ENCODE results near the gene KNOP1.

KNOP1 gene, protein sequence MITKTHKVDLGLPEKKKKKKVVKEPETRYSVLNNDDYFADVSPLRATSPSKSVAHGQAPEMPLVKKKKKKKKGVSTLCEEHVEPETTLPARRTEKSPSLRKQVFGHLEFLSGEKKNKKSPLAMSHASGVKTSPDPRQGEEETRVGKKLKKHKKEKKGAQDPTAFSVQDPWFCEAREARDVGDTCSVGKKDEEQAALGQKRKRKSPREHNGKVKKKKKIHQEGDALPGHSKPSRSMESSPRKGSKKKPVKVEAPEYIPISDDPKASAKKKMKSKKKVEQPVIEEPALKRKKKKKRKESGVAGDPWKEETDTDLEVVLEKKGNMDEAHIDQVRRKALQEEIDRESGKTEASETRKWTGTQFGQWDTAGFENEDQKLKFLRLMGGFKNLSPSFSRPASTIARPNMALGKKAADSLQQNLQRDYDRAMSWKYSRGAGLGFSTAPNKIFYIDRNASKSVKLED

GRCh38 chr16:19717741-19718623 is at the start of gene KNOP1, which contains the start of gene IQCK:
TSS of gene KNOP1 (minus strand) at chr16:19718227. CDS start at chr16:19715035, 3,192 bp downstream.
TSS of gene IQCK (plus strand) at chr16:19718271. CDS start at chr16:19718307, 36 bp downstream.
- DNase-seq, result peak; percentile 43

GRCh38 chr16:19767497-19767896 is 49.5 kb upstream of the KNOP1 start:
- no peak for DNase-seq

DNA sequence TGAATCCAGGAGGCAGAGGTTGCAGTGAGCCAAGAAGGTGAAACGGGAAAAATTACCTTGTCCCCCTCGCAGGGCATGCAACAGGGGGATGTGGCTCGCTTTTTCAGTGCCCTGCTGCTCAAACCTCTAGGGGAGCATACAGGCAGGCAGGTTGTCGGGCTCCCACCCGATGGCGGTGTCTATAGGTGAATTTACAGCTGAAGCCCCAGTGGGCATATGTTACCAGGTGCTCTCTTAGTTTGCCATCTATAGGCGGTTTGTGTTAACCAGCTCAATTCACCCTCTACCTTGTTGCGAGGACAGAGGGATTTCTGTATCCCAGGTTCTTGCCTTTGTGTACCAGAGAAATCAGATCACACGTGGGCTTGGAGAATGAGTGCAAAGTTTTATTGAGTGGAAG is 49.0 kb upstream of the KNOP1 start:
- no peak for DNase-seq

DNA sequence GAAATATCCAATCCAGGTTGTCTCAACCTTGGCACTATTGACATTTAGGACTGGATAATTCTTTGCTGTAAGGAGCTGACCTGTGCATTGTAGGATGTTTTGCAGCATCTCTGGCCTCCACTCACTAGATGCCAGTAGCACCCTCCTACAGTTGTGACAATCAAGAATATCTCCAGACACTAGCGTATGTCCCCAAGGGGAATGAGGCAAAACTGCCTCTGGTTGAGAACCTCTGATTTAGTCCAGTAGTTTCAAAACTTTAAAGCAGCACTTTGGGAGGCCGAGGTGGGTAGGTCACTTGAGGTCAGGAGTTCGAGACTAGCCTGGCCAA is 48.5 kb upstream of the KNOP1 start:
- no peak for DNase-seq

GRCh38 chr16:19765860-19766553 is 48.0 kb upstream of the KNOP1 start:
- DNase-seq, result no peak

- DNase-seq, result no peak
These were observed 42.5 kb upstream of the KNOP1 start for GRCh38 chr16:19760356-19761060.

- DNase-seq, result peak; percentile 3
These were observed 40.0 kb upstream of the KNOP1 start for GRCh38 chr16:19757762-19758595.

DNA sequence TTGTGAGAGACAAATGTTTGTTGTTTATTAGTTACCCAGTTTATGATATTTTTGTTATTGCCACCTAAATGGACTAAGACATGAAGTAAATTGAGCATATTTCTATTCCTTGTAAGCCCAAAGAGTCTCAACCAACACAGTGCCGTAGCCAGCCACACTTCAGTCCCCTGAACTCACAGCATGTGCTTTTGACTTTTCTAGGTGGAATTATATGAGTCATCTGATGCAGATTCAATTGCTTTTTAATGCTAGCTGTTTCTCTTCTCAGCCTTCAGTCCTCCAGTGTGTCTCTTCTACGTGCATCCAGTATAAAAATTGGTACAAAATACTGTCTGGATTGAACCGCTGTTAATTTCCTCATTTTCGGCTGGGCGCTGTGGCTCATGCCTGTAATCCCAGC is 39.0 kb upstream of the KNOP1 start:
- no peak for DNase-seq

GRCh38 chr16:19755268-19755667 is 37.2 kb upstream of the KNOP1 start:
- DNase-seq, result no peak

- DNase-seq, result no peak
These were observed 36.6 kb upstream of the KNOP1 start for GRCh38 chr16:19754644-19755036.

- no peak for DNase-seq
These were observed 36.0 kb upstream of the KNOP1 start for GRCh38 chr16:19753815-19754643.

DNA sequence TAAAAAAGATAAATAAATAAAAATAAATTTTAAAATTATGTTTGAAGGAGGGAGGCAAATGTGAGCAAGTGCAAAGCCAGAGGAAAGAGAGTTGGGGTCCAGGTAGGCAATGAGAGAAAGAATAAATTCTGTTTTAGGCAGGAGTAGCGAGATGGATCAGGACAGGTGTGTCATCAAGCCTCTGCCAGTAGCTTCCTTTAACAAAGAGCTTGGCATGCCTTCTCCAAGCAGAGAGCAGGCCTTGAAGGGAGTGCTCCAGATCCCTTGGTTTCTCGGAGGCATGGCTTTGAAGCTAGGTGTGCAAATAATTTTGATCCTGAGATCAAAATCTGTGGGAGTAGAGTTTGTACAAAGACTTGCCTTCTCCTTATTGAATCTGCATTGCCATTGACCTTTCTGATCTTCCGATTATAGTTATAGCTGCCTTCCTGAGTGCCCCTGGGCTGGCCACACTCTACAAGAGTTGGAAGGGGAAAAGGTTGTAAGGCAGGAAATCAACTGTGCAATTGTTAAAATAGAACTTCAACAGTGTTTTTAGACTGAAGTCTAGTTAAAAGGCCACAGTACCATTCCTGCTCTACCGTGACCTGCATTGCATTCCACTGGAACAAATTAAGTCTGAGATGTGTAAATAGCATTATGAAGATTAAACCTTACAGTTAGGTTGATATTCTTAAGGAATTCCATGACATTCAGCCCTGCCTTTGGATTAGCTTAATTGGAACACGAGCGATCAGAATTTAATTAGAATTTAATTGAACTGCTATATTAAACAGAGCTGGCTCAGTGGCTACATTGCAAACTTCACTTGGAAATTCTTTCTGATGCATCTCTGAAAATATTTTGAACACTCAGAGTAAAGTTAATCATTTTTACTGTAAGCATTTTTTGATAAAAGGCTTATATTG is 33.7 kb upstream of the KNOP1 start:
- no peak for DNase-seq

DNA sequence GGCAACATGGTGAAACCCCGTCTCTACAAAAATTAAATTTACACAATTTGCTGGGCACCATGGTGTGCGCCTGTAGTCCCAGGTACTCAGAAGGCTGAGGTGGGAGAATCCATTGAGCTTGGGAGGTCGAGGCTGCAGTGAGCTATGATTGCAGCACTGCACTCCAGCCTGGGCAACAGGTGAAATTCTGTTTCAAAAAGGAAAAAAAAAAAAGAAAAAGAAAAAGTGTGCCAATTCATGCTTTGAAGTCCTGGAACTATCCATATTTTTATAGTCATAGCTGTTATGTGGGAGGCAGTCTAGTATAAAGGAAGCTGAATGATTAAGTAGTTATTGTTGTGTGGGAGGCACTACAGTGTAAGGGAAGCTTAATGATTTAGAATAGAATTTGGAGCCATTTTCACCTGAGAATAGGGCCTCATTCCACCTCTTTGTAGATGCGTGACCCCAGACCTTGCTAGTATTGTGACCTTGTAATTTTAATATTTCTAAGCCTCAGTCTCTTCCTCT is 31.6 kb upstream of the KNOP1 start:
- no peak for DNase-seq

DNA sequence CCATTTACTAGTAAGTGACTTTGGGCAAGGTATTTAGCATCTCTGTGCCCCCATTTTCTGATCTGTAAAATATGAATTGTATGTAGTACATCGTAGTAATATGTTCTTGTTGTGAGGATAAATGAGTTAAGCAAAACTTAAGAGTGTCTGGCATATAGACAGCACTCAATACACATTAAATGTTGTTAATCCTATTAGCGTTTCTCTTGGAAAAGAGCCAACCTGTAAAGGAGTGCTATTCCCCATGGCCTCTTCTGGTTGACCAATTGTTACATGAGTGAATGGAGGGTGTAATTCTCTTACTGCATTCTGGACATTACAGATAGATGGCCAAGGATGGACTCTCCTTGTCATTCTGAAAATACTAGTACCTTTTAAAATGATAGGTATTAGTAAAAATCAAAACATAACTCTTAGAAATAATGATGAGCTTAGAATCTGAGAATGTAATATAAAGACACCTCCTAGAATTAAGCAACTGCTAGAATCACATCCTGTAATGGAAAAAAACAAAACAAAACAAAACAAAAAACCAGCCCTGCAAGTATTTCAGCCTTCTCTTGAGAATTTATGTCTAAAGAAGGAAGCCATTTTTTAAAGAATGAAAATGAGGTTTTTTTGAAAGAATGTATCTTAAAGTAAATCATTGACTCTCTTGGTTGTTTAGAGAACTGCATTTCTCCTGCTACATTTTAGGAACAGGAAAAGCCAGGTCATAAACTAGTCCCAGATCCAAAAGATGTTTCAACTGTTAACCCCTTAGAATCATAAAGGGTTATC is 30.6 kb upstream of the KNOP1 start:
- DNase-seq, result no peak

GRCh38 chr16:19746561-19746960 is 28.5 kb upstream of the KNOP1 start:
- no peak for DNase-seq

GRCh38 chr16:19745286-19746010 is 27.4 kb upstream of the KNOP1 start:
- DNase-seq, result no peak

DNA sequence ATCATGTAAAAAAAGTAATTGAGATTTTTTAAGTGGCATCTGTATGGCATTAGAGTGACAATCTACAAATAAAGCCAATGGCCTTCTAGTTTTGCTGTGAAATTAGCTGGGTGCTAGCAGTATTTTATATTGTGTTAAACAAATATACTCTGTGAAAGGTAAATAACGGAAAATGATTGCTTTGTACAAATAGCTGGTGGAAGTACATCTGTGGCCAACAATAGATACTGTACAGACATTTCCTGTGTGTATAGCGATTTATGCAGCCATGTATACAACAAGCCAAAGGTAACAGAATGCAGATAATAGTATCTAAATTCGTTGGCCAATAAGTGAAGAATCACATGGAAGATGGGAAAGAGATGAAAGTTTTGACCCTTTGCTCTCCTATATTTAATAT is 26.6 kb upstream of the KNOP1 start:
- DNase-seq, result peak; percentile 42

- no peak for DNase-seq
These were observed 25.8 kb upstream of the KNOP1 start for GRCh38 chr16:19743816-19744159.
